GM23248 (cell line): ENCODE results near the gene CCDC50. TPM values are rescaled to one million over a fixed set of nuclear protein-coding genes. Genes with fewer than 3 reads are reported as not detected.
A peak's percentile ranks its signal among the peaks of the same experiment; 100 is the strongest.

ENCODE experiments used
- DNase-seq: peaks from one replicate; pipeline ENCODE4 v3.0.0-alpha.2; 2015
- H2AFZ ChIP-seq: fragments of 200-600 bp; sonication (generic); 2 replicates; pipeline ENCODE4 v1.6.1; 2016; ENCODE audit warnings: antibody characterized with exemption
- H3F3A ChIP-seq: fragments of 200-600 bp; sonication (generic); 2 replicates; pipeline ENCODE4 v1.6.1; 2016; ENCODE audit warnings: mild to moderate bottlenecking, antibody characterized with exemption, mixed run types; ENCODE audit not compliant: insufficient read depth
- H3K27ac ChIP-seq: fragments of 200-600 bp; sonication (generic); 2 replicates; pipeline ENCODE4 v1.5.1; 2016; ENCODE audit warnings: mild to moderate bottlenecking
- H3K27me3 ChIP-seq: fragments of 200-600 bp; sonication (generic); replicated peaks from 2 replicates; pipeline ENCODE4 v1.6.1; 2016; ENCODE audit warnings: mild to moderate bottlenecking; ENCODE audit not compliant: insufficient read depth
- H3K36me3 ChIP-seq: fragments of 200-600 bp; sonication (generic); 2 replicates; pipeline ENCODE4 v1.6.1; 2016; ENCODE audit warnings: low read depth, mild to moderate bottlenecking
- H3K4me1 ChIP-seq: fragments of 200-600 bp; sonication (generic); 2 replicates; pipeline ENCODE4 v1.6.1; 2016; ENCODE audit warnings: mild to moderate bottlenecking; ENCODE audit not compliant: insufficient read depth
- H3K4me2 ChIP-seq: fragments of 200-600 bp; sonication (generic); one replicate; pipeline ENCODE4 v1.6.1; 2016; ENCODE audit warnings: mild to moderate bottlenecking; ENCODE audit not compliant: unreplicated experiment
- H3K4me3 ChIP-seq: fragments of 200-600 bp; sonication (generic); 2 replicates; pipeline ENCODE4 v1.5.1; 2016; ENCODE audit warnings: mild to moderate bottlenecking
- H3K79me2 ChIP-seq: fragments of 200-600 bp; sonication (generic); 2 replicates; pipeline ENCODE4 v1.6.1; 2016; ENCODE audit warnings: mild to moderate bottlenecking; ENCODE audit not compliant: insufficient read depth
- H3K9ac ChIP-seq: fragments of 200-600 bp; sonication (generic); 2 replicates; pipeline ENCODE4 v1.6.1; 2016; ENCODE audit warnings: mild to moderate bottlenecking
- H3K9me2 ChIP-seq: fragments of 200-600 bp; sonication (generic); 2 replicates; pipeline ENCODE4 v1.6.1; 2016; ENCODE audit warnings: mixed run types, mild to moderate bottlenecking, moderate library complexity; ENCODE audit not compliant: insufficient read depth
- H3K9me3 ChIP-seq: fragments of 200-600 bp; sonication (generic); one replicate; pipeline ENCODE4 v1.6.1; 2017; ENCODE audit warnings: low read depth
- H4K20me1 ChIP-seq: fragments of 200-600 bp; sonication (generic); 2 replicates; pipeline ENCODE4 v1.6.0; 2016; ENCODE audit not compliant: insufficient read depth
- EZH2 ChIP-seq: fragments of 200-600 bp; sonication (generic); IDR thresholded peaks from 2 replicates; pipeline ENCODE4 v1.6.1; 2018; ENCODE audit warnings: antibody characterized with exemption, mild to moderate bottlenecking; ENCODE audit not compliant: insufficient read depth, poor library complexity, severe bottlenecking
- EZH2phosphoT487 ChIP-seq: fragments of 200-600 bp; sonication (generic); IDR thresholded peaks from 2 replicates; pipeline ENCODE4 v1.6.1; 2018; ENCODE audit warnings: antibody characterized with exemption, moderate library complexity, mild to moderate bottlenecking, low read depth; ENCODE audit not compliant: insufficient read depth
- WGBS, 2 experiments: methylation state at CpG; one replicate each; pipeline ENCODE4 v1.1.6; 2015 to 2017; ENCODE audit warnings: low lambda C conversion rate in 2 of 2, low coverage in 1 of 2; ENCODE audit errors: missing lambda C conversion rate in 2 of 2; 5-methylcytosine and 5-hydroxymethylcytosine counted together
- in situ Hi-C: fragments of 300-500 bp; cut with MboI; formaldehyde crosslinking; loops from 2 replicates; pipeline ENCODE4 v1.15.0; 2020
- polyA plus RNA-seq: library from polyadenylated mRNA; unstranded; fragments of >200 nt; fragmentation: Nextera tagmentation; extraction: Ambion mirVana; gene quantifications from 2 replicates; pipeline ENCODE4 v1.2.1, GENCODE V29; 2016
- total RNA-seq: library from RNA; depleted of rRNA; stranded (reverse); fragments of >200 nt; shearing (Covaris generic); gene quantifications from 2 replicates; pipeline ENCODE4 v1.2.3, GENCODE V29; 2014

Gene CCDC50
- total and polyA plus RNA-seq, 2 experiments from 2014 or later, result 63.0 to 68.6 TPM

DNA sequence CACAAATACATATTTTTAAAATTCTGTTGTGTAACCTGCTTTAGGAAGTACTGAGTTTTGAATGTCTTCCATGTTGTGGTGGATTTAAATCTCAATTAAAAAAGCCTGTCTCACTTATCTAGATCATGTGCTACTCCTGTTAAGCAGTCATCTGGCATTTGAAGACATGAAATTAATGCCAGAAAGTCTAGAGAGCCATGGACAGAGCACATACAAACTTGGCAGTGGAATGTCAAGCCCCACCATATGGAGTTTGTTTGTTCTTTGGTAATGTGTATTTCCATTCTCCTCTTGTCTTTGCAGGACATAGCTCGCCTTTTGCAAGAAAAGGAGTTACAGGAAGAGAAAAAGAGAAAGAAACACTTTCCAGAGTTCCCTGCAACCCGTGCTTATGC lies 40.4 kb downstream of the CCDC50 start:
- Histone ChIP-seq H2AFZ (no peak overlapping the region), H3K4me2 (no peak overlapping the region), H3K4me1 (peaks cover 28% of the 10 kb centered on the region), H3F3A (peaks cover 8% of the 10 kb centered on the region; the same call in 1 of the 2 replicates), H3K36me3 (peaks cover 22% of the 10 kb centered on the region), H3K27ac (no peak overlapping the region), H3K9ac (no peak overlapping the region), H3K4me3 (no peak overlapping the region), H3K9me3 (no peaks in the 10 kb centered on the region), H3K27me3 (no peaks in the 10 kb centered on the region), H3K9me2 (no peaks in the 10 kb centered on the region), H3K79me2 (peaks cover 36% of the 10 kb centered on the region), H4K20me1 (no peaks in the 10 kb centered on the region)
- WGBS, 2 experiments, result 28 to 32% methylated on average over 2 of the region's 2 CpGs
- DNase-seq, result peak; percentile 40
- in situ Hi-C loops, result no loop called here
- no peak for TF ChIP-seq EZH2phosphoT487
- TF ChIP-seq EZH2, result no peak

DNA sequence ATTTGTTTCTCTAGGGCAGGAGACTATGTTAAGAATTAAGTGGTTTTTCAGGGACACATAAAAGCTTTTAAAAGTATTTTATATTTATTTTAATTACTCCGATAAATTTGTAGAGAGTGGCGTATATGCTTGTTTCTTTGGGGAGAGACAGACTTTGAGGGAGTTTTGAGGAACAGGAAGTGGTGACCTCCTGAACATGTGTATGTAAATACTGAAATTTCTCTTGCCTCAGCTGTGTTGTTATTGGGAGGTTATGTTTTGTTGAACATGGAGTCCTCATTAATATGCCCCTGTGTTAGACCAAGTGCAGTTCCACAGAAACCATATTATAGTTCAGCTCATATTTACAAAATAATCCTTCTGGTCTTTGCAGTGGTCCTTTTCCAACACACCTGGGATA lies 42.9 kb downstream of the CCDC50 start:
- Histone ChIP-seq H3K4me1 (peaks cover 32% of the 10 kb centered on the region), H3K9me3 (no peaks in the 10 kb centered on the region), H3K4me2 (no peak overlapping the region), H3K79me2 (peaks cover 30% of the 10 kb centered on the region), H3K9ac (no peak overlapping the region), H2AFZ (no peak overlapping the region), H3K27me3 (no peaks in the 10 kb centered on the region), H3K4me3 (no peak overlapping the region), H3K27ac (no peak overlapping the region), H4K20me1 (no peaks in the 10 kb centered on the region), H3K36me3 (peaks cover 15% of the 10 kb centered on the region), H3F3A (peaks cover 24% of the 10 kb centered on the region), H3K9me2 (no peaks in the 10 kb centered on the region)
- DNase-seq, result no peak
- in situ Hi-C loops, result no loop called here
- TF ChIP-seq EZH2phosphoT487 (no peak), EZH2 (no peak)
- 98 to 100% methylated on average over 2 of the region's 2 CpGs for WGBS, 2 experiments

DNA sequence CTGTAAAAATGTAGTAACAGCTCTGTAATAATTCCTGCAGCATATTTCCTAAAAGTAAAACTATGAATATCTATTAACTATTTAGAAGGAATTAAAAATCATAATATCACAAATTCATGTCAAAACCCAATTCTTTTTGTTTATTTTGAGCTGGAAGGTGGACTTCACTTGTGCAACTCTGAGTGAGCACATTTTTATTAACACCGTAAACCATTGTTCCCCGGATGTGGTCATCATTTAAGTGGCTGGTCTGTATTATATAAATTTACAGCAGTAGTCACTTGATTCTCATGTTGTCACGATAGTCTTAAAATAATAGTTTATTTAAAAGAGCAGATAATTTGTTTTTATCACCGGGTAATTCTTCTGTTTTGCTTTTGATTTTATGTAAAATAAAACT lies 44.1 kb downstream of the CCDC50 start:
- H3F3A ChIP-seq, result peaks cover 34% of the 10 kb centered on the region
- H3K9me3 ChIP-seq, result no peaks in the 10 kb centered on the region
- peaks cover 32% of the 10 kb centered on the region; the same call in 1 of the 2 replicates for H3K79me2 ChIP-seq
- no peak overlapping the region for H3K9ac ChIP-seq
- no peak overlapping the region for H3K4me2 ChIP-seq
- peak; percentile 60 for DNase-seq
- H3K4me1 ChIP-seq, result peaks cover 44% of the 10 kb centered on the region
- WGBS, 2 experiments, result 38 to 39% methylated on average over 4 of the region's 4 CpGs
- in situ Hi-C loops, result no loop called here
- no peak for TF ChIP-seq EZH2
- no peak for TF ChIP-seq EZH2phosphoT487
- peaks cover 15% of the 10 kb centered on the region; the same call in 1 of the 2 replicates for H3K36me3 ChIP-seq
- H3K9me2 ChIP-seq, result no peaks in the 10 kb centered on the region
- no peaks in the 10 kb centered on the region for H4K20me1 ChIP-seq
- H3K27ac ChIP-seq, result peak overlapping the region; percentile 19; the same call in 1 of the 2 replicates
- no peak overlapping the region for H2AFZ ChIP-seq
- H3K27me3 ChIP-seq, result no peaks in the 10 kb centered on the region
- no peak overlapping the region for H3K4me3 ChIP-seq

DNA sequence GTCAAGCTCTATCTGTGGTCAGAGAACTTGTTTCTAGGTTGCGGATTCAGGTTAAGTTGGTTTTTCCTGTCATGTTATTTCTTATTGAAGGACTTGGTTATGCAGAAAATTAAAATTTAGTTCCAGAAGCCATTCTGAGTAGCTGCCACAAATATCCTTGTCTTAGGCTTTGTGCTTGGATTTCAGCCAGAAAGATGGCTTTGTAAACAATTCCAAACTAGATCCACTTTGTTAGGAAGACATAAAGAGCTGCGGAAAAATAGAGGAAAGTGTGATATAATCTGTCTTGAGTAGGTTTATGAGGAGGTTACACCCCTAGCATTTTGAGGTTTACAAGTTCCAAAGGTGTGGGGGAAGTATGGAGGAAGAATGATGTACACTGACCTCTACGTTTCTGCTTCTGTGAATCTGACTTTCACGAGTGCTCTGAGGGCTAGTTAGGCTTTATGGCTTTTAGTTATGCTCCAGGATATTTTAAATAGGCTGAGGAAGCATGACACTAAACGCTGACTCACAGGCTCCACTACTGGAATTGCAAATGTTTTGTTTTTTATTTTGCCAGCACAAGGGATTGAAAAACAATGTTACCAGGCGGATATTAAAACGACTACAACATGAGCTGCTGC lies 47.4 kb downstream of the CCDC50 start:
- no peaks in the 10 kb centered on the region for H3K9me2 ChIP-seq
- DNase-seq, result peak; percentile 93
- H3K4me3 ChIP-seq, result peak overlapping the region; percentile 53

More for the DNA sequence above, 47.4 kb downstream of the CCDC50 start:
- H3K79me2 ChIP-seq, result peaks cover 41% of the 10 kb centered on the region; the same call in 1 of the 2 replicates
- TF ChIP-seq EZH2 (no peak), EZH2phosphoT487 (no peak)
- H3K9ac ChIP-seq, result peak overlapping the region; percentile 76
- H3K4me2 ChIP-seq, result peak overlapping the region; percentile 72
- H3K4me1 ChIP-seq, result peaks cover 44% of the 10 kb centered on the region
- H2AFZ ChIP-seq, result peak overlapping the region; percentile 42; the same call in 1 of the 2 replicates
- H3K36me3 ChIP-seq, result peaks cover 21% of the 10 kb centered on the region
- peaks cover 26% of the 10 kb centered on the region for H3F3A ChIP-seq
- peak overlapping the region; percentile 92 for H3K27ac ChIP-seq
- H3K9me3 ChIP-seq, result no peaks in the 10 kb centered on the region
- WGBS, 2 experiments, result 17 to 19% methylated on average over 7 of the region's 7 CpGs
- no peaks in the 10 kb centered on the region for H3K27me3 ChIP-seq
- in situ Hi-C loops, result no loop called here
- H4K20me1 ChIP-seq, result no peaks in the 10 kb centered on the region
